Myometrial cell (primary cell): ENCODE results near the gene WFDC2. TPM values are rescaled to one million over a fixed set of nuclear protein-coding genes. Genes with fewer than 3 reads are reported as not detected.

Source experiments
- total RNA-seq: library from RNA; depleted of rRNA; stranded (reverse); fragments of >200 nt; gene quantifications from 2 replicates; pipeline ENCODE4 v1.2.3, GENCODE V29; 2015

WFDC2 gene, protein sequence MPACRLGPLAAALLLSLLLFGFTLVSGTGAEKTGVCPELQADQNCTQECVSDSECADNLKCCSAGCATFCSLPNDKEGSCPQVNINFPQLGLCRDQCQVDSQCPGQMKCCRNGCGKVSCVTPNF
- not detected in 2 replicates for total RNA-seq

DNA sequence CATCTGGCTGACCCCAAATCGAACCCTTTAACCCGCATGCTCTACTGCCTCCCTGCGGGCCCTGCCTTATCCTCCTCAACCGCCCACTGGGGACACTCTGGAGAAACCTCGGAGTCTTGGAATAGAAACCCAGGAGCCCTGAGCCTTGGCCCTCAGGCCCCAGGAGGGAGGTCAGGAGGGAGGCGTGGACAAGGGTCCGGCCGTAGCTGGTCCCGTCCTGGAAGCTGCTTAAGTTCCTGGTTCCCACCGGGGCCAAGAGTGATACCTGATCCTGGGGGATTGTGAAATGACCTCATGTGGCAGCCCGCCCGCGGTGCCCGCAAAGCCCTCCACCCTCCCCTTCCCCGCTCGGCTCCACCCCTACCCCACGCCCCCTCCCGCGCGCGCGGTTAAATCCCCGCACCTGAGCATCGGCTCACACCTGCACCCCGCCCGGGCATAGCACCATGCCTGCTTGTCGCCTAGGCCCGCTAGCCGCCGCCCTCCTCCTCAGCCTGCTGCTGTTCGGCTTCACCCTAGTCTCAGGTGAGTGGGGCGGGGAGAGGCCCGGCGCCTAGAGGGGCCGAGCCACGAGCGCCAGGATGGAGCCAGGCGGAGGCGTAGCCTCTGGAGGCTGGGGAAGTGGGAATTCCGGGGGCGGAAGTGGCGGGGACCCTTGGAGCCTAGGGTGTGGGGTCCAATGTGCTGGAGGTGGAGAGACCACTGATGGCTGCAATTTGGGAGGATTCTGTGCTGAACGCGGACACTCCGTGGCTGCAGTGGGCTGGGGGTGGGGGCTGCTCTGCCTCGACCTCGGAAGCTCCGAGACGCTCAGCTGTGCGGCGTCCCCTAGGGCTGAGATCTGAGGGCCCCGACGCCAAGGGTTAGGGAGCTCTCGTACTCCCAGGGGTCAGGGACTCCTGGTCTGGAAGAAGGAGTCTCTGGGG is at the start of gene WFDC2:
WFDC2 (plus strand) TSS at position 418 of the 926 bp plus-strand sequence; CDS start at position 447, 29 bp downstream.

DNA sequence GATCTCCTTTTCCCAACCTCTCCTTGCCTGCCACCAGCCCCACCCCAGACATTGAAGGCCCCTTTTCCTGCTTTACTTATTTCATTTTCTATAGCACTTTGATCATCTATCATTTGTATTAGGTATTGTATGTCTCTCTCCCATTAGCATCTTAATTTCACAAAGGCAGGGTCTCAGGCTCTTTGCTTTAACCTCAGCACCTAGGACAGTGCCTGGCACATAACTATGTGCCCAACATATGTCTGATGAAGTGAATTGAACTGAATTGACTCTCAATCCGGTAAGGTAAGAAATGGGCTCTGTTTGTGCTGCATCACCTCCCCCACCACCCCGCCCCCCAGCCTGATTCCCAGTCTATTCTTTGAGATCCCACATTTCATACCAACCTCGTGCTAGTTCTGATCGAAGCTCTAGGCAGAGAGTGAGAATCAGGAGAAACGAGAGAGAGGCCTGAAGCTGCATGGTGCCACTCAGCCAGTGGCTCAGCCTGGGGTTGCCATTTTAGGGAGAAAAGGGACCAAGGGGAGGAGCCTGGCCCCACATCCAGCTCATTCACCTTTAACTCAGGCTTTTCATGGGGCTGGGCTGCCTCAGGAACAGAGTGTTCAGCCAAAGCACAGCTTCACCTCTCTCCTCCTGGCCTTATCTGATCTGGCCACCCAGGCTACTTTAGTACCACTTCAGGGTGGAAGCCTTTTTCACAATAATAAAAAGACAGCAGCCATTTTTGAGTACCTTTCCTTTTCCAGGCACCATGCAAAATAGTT is 45.8 kb downstream of the WFDC2 start, which contains the start of gene SPINT3:
SPINT3 (minus strand) TSS at position 476 of the 767 bp plus-strand sequence; CDS start at position 462, 14 bp downstream.

Other genes starting within 250 kb of the WFDC2 start
- gene SEMG2, start 248.4 kb upstream of the WFDC2 start, total RNA-seq = not detected in 2 replicates
- not detected in 2 replicates for gene SLPI, start 215.2 kb upstream of the WFDC2 start, total RNA-seq
- gene RBPJL, start 162.9 kb upstream of the WFDC2 start, total RNA-seq = not detected in 2 replicates
- gene MATN4, start 161.5 kb upstream of the WFDC2 start, total RNA-seq = not detected in 2 replicates
- gene SDC4, start 121.3 kb upstream of the WFDC2 start, total RNA-seq = 263 and 270 TPM in 2 replicates
- 43.0 and 95.3 TPM in 2 replicates for gene SYS1, start 106.6 kb upstream of the WFDC2 start, total RNA-seq
- gene TP53TG5, start 91.4 kb upstream of the WFDC2 start, total RNA-seq = 3.2 TPM in 1 of 2 replicates, not detected in the other
- gene DBNDD2, start 61.5 kb upstream of the WFDC2 start, total RNA-seq = 4.9 and 11.3 TPM in 2 replicates
- gene PIGT, start 53.6 kb upstream of the WFDC2 start, total RNA-seq = 63.6 and 67.5 TPM in 2 replicates
- not detected in 2 replicates for gene SPINT3, start 45.9 kb downstream of the WFDC2 start, total RNA-seq
- gene WFDC6, start 69.7 kb downstream of the WFDC2 start, total RNA-seq = not detected in 2 replicates
- not detected in 2 replicates for gene EPPIN, start 77.6 kb downstream of the WFDC2 start, total RNA-seq
- gene WFDC8, start 109.5 kb downstream of the WFDC2 start, total RNA-seq = not detected in 2 replicates
- gene WFDC10A, start 160.0 kb downstream of the WFDC2 start, total RNA-seq = not detected in 2 replicates
- not detected in 2 replicates for gene WFDC9, start 161.5 kb downstream of the WFDC2 start, total RNA-seq
- gene WFDC11, start 200.5 kb downstream of the WFDC2 start, total RNA-seq = not detected in 2 replicates
- not detected in 2 replicates for gene WFDC13, start 232.3 kb downstream of the WFDC2 start, total RNA-seq
- not detected in 2 replicates for gene WFDC10B, start 235.3 kb downstream of the WFDC2 start, total RNA-seq